Heart right ventricle (tissue), 16 donors: ENCODE results near the gene TRMT10A. TPM values are rescaled to one million over a fixed set of nuclear protein-coding genes. Genes with fewer than 3 reads are reported as not detected.

Source experiments
- ATAC-seq, 8 donors: fragments of 200-7000 bp; cut with Tn5 transposase; one replicate each; pipeline ENCODE4 v1.9.1; 2020; ENCODE audit warnings: mild to moderate bottlenecking in 8 of 8, moderate library complexity in 8 of 8, moderate number of reproducible peaks in 1 of 8
- DNase-seq, 2 donors: peaks; one replicate each; pipeline ENCODE4 v3.0.0-alpha.2; 2020
- H3K27ac ChIP-seq, 10 donors: fragments of 200-600 bp; sonication (generic) in 2 of 10; one replicate each; pipeline versions ENCODE4 v1.5.0 to v1.8.0; 2020 to 2022; ENCODE audit warnings: mild to moderate bottlenecking in 3 of 10
- H3K27me3 ChIP-seq, 7 donors: fragments of 200-600 bp; one replicate each; pipeline ENCODE4 v1.8.0; 2021 to 2022; ENCODE audit warnings: mild to moderate bottlenecking in 2 of 7
- H3K36me3 ChIP-seq, 9 donors: fragments of 200-600 bp; sonication (generic) in 1 of 9; one replicate each; pipeline versions ENCODE4 v1.5.0 to v1.8.0; 2020 to 2022; ENCODE audit warnings: mild to moderate bottlenecking in 2 of 9
- H3K4me1 ChIP-seq, 9 donors: fragments of 200-600 bp; sonication (generic) in 1 of 9; one replicate each; pipeline versions ENCODE4 v1.5.0 to v1.8.0; 2020 to 2022; ENCODE audit warnings: mild to moderate bottlenecking in 4 of 9
- H3K4me3 ChIP-seq, 10 donors: fragments of 200-600 bp; sonication (generic) in 2 of 10; one replicate each; pipeline versions ENCODE4 v1.5.0 to v1.8.0; 2020 to 2022; ENCODE audit warnings: mild to moderate bottlenecking in 7 of 10, moderate library complexity in 2 of 10
- H3K9me3 ChIP-seq, 11 donors: fragments of 200-600 bp in 10 of 11; sonication (generic) in 2 of 11; one replicate each; pipeline versions ENCODE4 v1.5.0 to v1.8.0; 2013 to 2022; ENCODE audit warnings: mild to moderate bottlenecking in 2 of 11, control low read depth in 1 of 11, moderate library complexity in 1 of 11
- CTCF ChIP-seq, 9 donors: fragments of 200-600 bp; sonication (generic) in 2 of 9; IDR thresholded peaks; one replicate each; pipeline versions ENCODE4 v1.5.0 to v1.8.0; 2021 to 2022; ENCODE audit warnings: antibody characterized with exemption in 9 of 9, mild to moderate bottlenecking in 5 of 9, moderate library complexity in 1 of 9
- WGBS, 2 donors: extraction: QIAGEN DNeasy Blood & Tissue Kit; methylation state at CpG; one replicate each; pipeline ENCODE4 v1.1.7; 2013; ENCODE audit warnings: inconsistent platforms in 1 of 2; 5-methylcytosine and 5-hydroxymethylcytosine counted together
- intact Hi-C, 10 donors: fragments of 100-400 bp; cut with DNase I; formaldehyde crosslinking; loops; one replicate each; pipeline versions ENCODE4 v1.11.1 to v1.14.2; 2022
- polyA plus RNA-seq, 2 donors: library from polyadenylated mRNA; stranded (reverse); fragments of 200-250 nt; gene quantifications; one replicate each; pipeline ENCODE4 v1.2.3, GENCODE V29; 2013
- total RNA-seq, 10 donors: library from RNA; stranded (reverse); fragmentation: NEBNext Ultra II Directional in 3 of 10; extraction: Animal tissue kit (Norgen Biotek cat#: 25700) in 3 of 10; gene quantifications; one replicate each; pipeline versions ENCODE4 v1.2.1 to v1.2.4, GENCODE V29; 2021 to 2023
- donor health status: Arrhythmogenic right ventricular cardiomyopathy.
- donor health status: ischemic (EF 13 %, LVEDD 7.1; RV severe dilation, severe dysfunction).
- donor health status: healthy with polysubstance abuse.
- donor health status: DM: no; HTN: yes; CAD: no.
- donor health status: DM: no; HTN: no; CAD: no.
- donor health status: ischemic (EF 25% LVEDD 6.9; RV normal size, moderate dysfunction).
- donor health status: ischemic (EF 25% LVEDD 5.7; RV mildly dilated, moderate dysfunction).
- donor health status: healthy.
- donor health status: DM: yes; HTN: yes; CAD: no.
- donor health status: Ischemic cardiomyopathy.
- donor health status: ischemic (EF 35%, LVEDD 5.7; RV mildly dilated, moderate dysfunction).
- donor health status: nonischemic (EF 11% LVEDD 7.7; RV severe dilation, severe dysfunction).
- donor health status: DM: yes; HTN: yes; CAD: no.
- donor health status: PGD.
- donor health status: ischemic (EF 29% LVEDD 5.4; RV normal size, mild dysfunction).
- donor health status: nonischemic (EF 23%, LVEDD 6.1; RV moderate dilation, normal function).

TRMT10A gene
- total and polyA plus RNA-seq, 12 donors = 1.9 to 5.0 (median 3.9) TPM

- WGBS, 2 donors = 94 to 98% methylated on average over 2 of the region's 2 CpGs
- Histone ChIP-seq H3K4me1 (no peaks in the 10 kb centered on the region), H3K27me3 (no peaks in the 10 kb centered on the region), H3K9me3 (no peaks in the 10 kb centered on the region), H3K27ac (no peak overlapping the region), H3K36me3 (peaks cover 0 to 86% (median 0%) of the 10 kb centered on the region in 9 donors), H3K4me3 (no peak overlapping the region)
- TF ChIP-seq CTCF (IDR thresholded peaks at IDR 0.05) = no peak
- DNase-seq (no peak), ATAC-seq (no peak)
- intact Hi-C loops = loop anchor here in 2 of 10 donors (2.0 to 10.0 kb wide), 2 partner anchors 22 to 322 kb away; partner anchors contain the start of gene MTTP (in 1 of the 2)
Observed at GRCh38 chr4:99552872-99553271, 11.0 kb downstream of the TRMT10A start.

DNA sequence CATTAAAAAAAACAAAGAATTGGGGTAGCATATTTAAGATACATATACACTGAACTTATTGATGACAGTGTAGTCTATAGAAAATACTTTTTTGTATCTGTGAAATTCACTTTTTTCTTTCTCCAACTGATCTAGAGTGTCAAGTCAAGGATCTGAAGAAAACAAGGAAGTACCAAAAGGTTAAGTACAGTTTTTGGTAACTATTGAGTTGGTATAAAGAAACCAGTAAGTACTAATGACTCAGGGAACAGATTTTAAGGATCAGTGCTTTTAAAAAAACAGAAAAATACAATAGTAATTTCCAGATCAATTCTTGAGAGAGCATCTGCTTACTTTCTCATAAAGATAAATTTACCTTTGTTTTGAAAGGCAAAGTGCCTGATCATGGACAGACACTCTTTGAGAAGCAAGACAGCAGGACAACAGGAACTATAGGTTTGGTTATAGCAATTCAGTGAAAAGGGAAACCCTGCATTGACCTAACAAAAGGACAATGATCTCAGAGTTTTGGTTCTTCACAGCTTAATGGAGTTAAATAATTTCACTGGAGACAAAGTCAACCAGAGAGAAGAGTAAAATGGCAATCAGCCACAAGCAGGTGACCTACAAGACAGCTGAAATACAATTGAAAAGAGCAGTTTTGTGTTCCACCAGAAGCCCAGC lies 23.4 kb downstream of the TRMT10A start:
- DNase-seq (no peak), ATAC-seq (no peak)
- H3K36me3 ChIP-seq = no peaks in the 10 kb centered on the region
- TF ChIP-seq CTCF (IDR thresholded peaks at IDR 0.05) = no peak
- peaks cover 0 to 8% (median 0%) of the 10 kb centered on the region in 11 donors for H3K9me3 ChIP-seq
- H3K4me1 ChIP-seq = no peaks in the 10 kb centered on the region
- H3K27ac ChIP-seq = no peak overlapping the region
- intact Hi-C loops = no loop called here
- no peak overlapping the region for H3K4me3 ChIP-seq
- no peaks in the 10 kb centered on the region for H3K27me3 ChIP-seq

- Histone ChIP-seq H3K4me3 (no peak overlapping the region), H3K4me1 (no peaks in the 10 kb centered on the region), H3K27me3 (no peaks in the 10 kb centered on the region), H3K9me3 (no peaks in the 10 kb centered on the region), H3K27ac (no peak overlapping the region), H3K36me3 (no peaks in the 10 kb centered on the region)
- 80 to 95% methylated on average over 4 of the region's 4 CpGs for WGBS, 2 donors
- DNase-seq (no peak), ATAC-seq (no peak)
- intact Hi-C loops = no loop called here
- TF ChIP-seq CTCF (IDR thresholded peaks at IDR 0.05) = no peak
Observed at GRCh38 chr4:99537674-99538073, 26.2 kb downstream of the TRMT10A start.

GRCh38 chr4:99536848-99537247 lies 27.0 kb downstream of the TRMT10A start:
- ATAC-seq = no peak
- WGBS, 2 donors = 65 to 76% methylated on average over 2 of the region's 2 CpGs
- Histone ChIP-seq H3K27ac (no peak overlapping the region), H3K27me3 (no peaks in the 10 kb centered on the region), H3K36me3 (no peaks in the 10 kb centered on the region), H3K4me1 (no peaks in the 10 kb centered on the region), H3K9me3 (no peaks in the 10 kb centered on the region), H3K4me3 (no peak overlapping the region)
- TF ChIP-seq CTCF (IDR thresholded peaks at IDR 0.05) = no peak
- intact Hi-C loops = no loop called here
- no peak for DNase-seq
